LNCaP clone FGC (cell line): ENCODE measurements around the gene ATCAY.

Experiments used
- DNase-seq: peaks from one replicate; pipeline ENCODE4 v3.0.0-alpha.2; 2011; ENCODE audit warnings: low read depth
- H3K4me3 ChIP-seq: 2 replicates; pipeline ENCODE4 v1.5.1; 2011; ENCODE audit warnings: mild to moderate bottlenecking, low read depth, low read length, control low read depth
- CTCF ChIP-seq: IDR thresholded peaks from 2 replicates; pipeline ENCODE4 v1.5.1; 2012; ENCODE audit warnings: mild to moderate bottlenecking; ENCODE audit not compliant: control insufficient read depth, insufficient read depth; ENCODE audit errors: extremely low read depth

The ATCAY gene

GRCh38 chr19:3898426-3898825 is 17.9 kb downstream of the ATCAY start:
- no peak overlapping the region for H3K4me3 ChIP-seq
- no peak for DNase-seq
- TF ChIP-seq CTCF, result no peak

GRCh38 chr19:3899531-3900294 is 19.2 kb downstream of the ATCAY start:
- TF ChIP-seq CTCF, result no peak
- H3K4me3 ChIP-seq, result no peak overlapping the region
- no peak for DNase-seq

- no peak for TF ChIP-seq CTCF
- no peak overlapping the region for H3K4me3 ChIP-seq
- no peak for DNase-seq
These were observed 22.0 kb downstream of the ATCAY start for GRCh38 chr19:3902317-3902973.

GRCh38 chr19:3904233-3904632 is 23.7 kb downstream of the ATCAY start:
- H3K4me3 ChIP-seq, result no peak overlapping the region
- no peak for TF ChIP-seq CTCF
- no peak for DNase-seq

GRCh38 chr19:3907626-3908265 is 27.3 kb downstream of the ATCAY start:
- DNase-seq, result no peak
- TF ChIP-seq CTCF, result no peak
- no peak overlapping the region for H3K4me3 ChIP-seq

- no peak for DNase-seq
- no peak for TF ChIP-seq CTCF
- H3K4me3 ChIP-seq, result no peak overlapping the region
These were observed 28.0 kb downstream of the ATCAY start for GRCh38 chr19:3908266-3909054.
